ENCODE measurements around the gene TRPV2. TPM values are rescaled to one million over a fixed set of nuclear protein-coding genes. Genes with fewer than 3 reads are reported as not detected.

TRPV2 gene
- total and polyA plus RNA-seq, 2 of the 4 experiments (the other 2 are of a cell fraction) = 30.8 to 32.8 TPM

Small RNA genes lying within 50 kb of the gene (microRNA-seq; reads per million reads assigned to microRNA genes)
- not detected for gene SNORD49A (ENCODE audit: insufficient read depth, insufficient read length)
- not detected for gene SNORD65 (ENCODE audit: insufficient read depth, insufficient read length)

Small RNA genes lying within 50 kb of the gene (small RNA-seq; reads per million reads assigned to genes)
- gene SNORD49A = 0 reads per million in 5 experiments
- gene SNORD65 = 0 reads per million in 5 experiments

Other genes with a start within 250 kb of the TRPV2 start
- gene NCOR1, start 200.0 kb upstream of the TRPV2 start, total RNA-seq (2012; rRNA removed) = 78.0 and 80.3 TPM in 2 replicates
- gene NCOR1, start 200.0 kb upstream of the TRPV2 start, polyA plus RNA-seq (2012; rRNA removed) = 54.5 and 56.5 TPM in 2 replicates
- 17.5 and 17.9 TPM in 2 replicates for gene PIGL, start 198.4 kb upstream of the TRPV2 start, total RNA-seq (2012; rRNA removed)
- 25.3 and 29.5 TPM in 2 replicates for gene PIGL, start 198.4 kb upstream of the TRPV2 start, polyA plus RNA-seq (2012; rRNA removed)
- 35.3 and 38.6 TPM in 2 replicates for gene CENPV, start 62.1 kb upstream of the TRPV2 start, total RNA-seq (2012; rRNA removed)
- gene CENPV, start 62.1 kb upstream of the TRPV2 start, polyA plus RNA-seq (2012; rRNA removed) = 49.8 and 52.2 TPM in 2 replicates
- gene UBB, start 34.5 kb upstream of the TRPV2 start, total RNA-seq (2012; rRNA removed) = 3,383 and 4,283 TPM in 2 replicates
- 2,561 and 3,167 TPM in 2 replicates for gene UBB, start 34.5 kb upstream of the TRPV2 start, polyA plus RNA-seq (2012; rRNA removed)
- 0.56 and 0.72 TPM in 2 replicates for gene LRRC75A, start 76.6 kb downstream of the TRPV2 start, total RNA-seq (2012; rRNA removed)
- 0.89 and 1.0 TPM in 2 replicates for gene LRRC75A, start 76.6 kb downstream of the TRPV2 start, polyA plus RNA-seq (2012; rRNA removed)
- 6.9 and 7.0 TPM in 2 replicates for gene ZNF287, start 153.6 kb downstream of the TRPV2 start, total RNA-seq (2012; rRNA removed)
- gene ZNF287, start 153.6 kb downstream of the TRPV2 start, polyA plus RNA-seq (2012; rRNA removed) = 4.8 and 5.3 TPM in 2 replicates
- gene ZNF624, start 238.3 kb downstream of the TRPV2 start, total RNA-seq (2012; rRNA removed) = 3.8 and 4.2 TPM in 2 replicates
- 0.55 and 0.80 TPM in 2 replicates for gene ZNF624, start 238.3 kb downstream of the TRPV2 start, polyA plus RNA-seq (2012; rRNA removed)

All from IMR-90 (cell line).